Mucosa of descending colon (tissue), 3 donors: Measurements from ENCODE around the gene TCF7L2. TPM values are rescaled to one million over a fixed set of nuclear protein-coding genes. Genes with fewer than 3 reads are reported as not detected.

Source experiments
- ATAC-seq: fragments of 200-7000 bp; cut with Tn5 transposase; one replicate; pipeline ENCODE4 v1.9.1; 2020; ENCODE audit warnings: mild to moderate bottlenecking, moderate library complexity
- DNase-seq, 3 donors: peaks; one replicate each; pipeline ENCODE4 v3.0.0-alpha.2; 2020
- H3K36me3 ChIP-seq: fragments of 200-600 bp; one replicate; pipeline ENCODE4 v1.8.0; 2021; ENCODE audit warnings: low read depth, mild to moderate bottlenecking
- H3K4me1 ChIP-seq: fragments of 200-600 bp; one replicate; pipeline ENCODE4 v1.8.0; 2021; ENCODE audit warnings: low read depth, mild to moderate bottlenecking
- H3K4me3 ChIP-seq: fragments of 200-600 bp; one replicate; pipeline ENCODE4 v1.8.0; 2021; ENCODE audit warnings: mild to moderate bottlenecking
- H3K9me3 ChIP-seq: fragments of 200-600 bp; one replicate; pipeline ENCODE4 v1.8.0; 2021; ENCODE audit warnings: mild to moderate bottlenecking
- intact Hi-C, 2 donors: fragments of 100-400 bp; cut with DNase I in 1 of 2; cut with micrococcal nuclease in 1 of 2; formaldehyde crosslinking; loops; one replicate each; pipeline versions ENCODE4 v1.11.0 to v1.11.1; 2022; cut with DNase I, micrococcal nuclease
- total RNA-seq, 3 donors: library from RNA; stranded (reverse); fragmentation: NEBNext Ultra II Directional in 2 of 3; extraction: Animal tissue kit (Norgen Biotek cat#: 25700) in 2 of 3; gene quantifications; one replicate each; pipeline versions ENCODE4 v1.2.1 to v1.2.4, GENCODE V29; 2021 to 2023
- TF ChIP-seq, protein P1 (sequence below): fragments of 200-600 bp; IDR thresholded peaks from one replicate; pipeline ENCODE4 v1.8.0; 2022; ENCODE audit warnings: antibody characterized with exemption, mild to moderate bottlenecking
- donor health status: DM: no; HTN: no; CAD: no; lungs with moderate emphysema.
- donor health status: DM: no; HTN: no; CAD: no.
- donor health status: DM: no; HTN: yes; CAD: no.

TCF7L2 gene
- total RNA-seq, 3 donors from 2014 or later, result 99.6 to 182 (median 102) TPM

DNA sequence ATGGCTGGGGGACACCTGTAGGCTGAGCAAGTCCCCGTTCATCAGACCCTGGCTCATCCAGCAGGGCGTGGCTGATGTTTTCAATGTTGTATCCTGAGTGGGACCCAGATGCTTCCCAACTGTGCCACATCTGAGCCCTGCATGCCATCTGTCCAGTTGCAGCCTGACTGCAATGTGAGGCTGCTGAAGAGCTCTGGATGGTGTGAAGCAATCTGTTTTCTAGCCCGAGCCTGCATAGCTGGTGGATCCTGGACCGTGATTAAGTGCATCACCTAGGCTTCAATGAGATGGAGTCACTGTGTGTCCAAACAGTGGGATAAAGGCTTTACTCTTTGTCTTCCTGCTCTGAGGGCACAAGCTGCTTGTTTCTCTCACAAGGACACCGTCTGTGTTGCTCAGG, 99.8 kb downstream of the TCF7L2 start:
- Histone ChIP-seq H3K36me3 (no peaks in the 10 kb centered on the region), H3K4me1 (no peaks in the 10 kb centered on the region), H3K4me3 (no peak overlapping the region), H3K9me3 (no peaks in the 10 kb centered on the region)
- intact Hi-C loops, result no loop called here
- TF ChIP-seq, protein P1, sequence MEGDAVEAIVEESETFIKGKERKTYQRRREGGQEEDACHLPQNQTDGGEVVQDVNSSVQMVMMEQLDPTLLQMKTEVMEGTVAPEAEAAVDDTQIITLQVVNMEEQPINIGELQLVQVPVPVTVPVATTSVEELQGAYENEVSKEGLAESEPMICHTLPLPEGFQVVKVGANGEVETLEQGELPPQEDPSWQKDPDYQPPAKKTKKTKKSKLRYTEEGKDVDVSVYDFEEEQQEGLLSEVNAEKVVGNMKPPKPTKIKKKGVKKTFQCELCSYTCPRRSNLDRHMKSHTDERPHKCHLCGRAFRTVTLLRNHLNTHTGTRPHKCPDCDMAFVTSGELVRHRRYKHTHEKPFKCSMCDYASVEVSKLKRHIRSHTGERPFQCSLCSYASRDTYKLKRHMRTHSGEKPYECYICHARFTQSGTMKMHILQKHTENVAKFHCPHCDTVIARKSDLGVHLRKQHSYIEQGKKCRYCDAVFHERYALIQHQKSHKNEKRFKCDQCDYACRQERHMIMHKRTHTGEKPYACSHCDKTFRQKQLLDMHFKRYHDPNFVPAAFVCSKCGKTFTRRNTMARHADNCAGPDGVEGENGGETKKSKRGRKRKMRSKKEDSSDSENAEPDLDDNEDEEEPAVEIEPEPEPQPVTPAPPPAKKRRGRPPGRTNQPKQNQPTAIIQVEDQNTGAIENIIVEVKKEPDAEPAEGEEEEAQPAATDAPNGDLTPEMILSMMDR, result no peak
- no peak for DNase-seq
- no peak for ATAC-seq

DNA sequence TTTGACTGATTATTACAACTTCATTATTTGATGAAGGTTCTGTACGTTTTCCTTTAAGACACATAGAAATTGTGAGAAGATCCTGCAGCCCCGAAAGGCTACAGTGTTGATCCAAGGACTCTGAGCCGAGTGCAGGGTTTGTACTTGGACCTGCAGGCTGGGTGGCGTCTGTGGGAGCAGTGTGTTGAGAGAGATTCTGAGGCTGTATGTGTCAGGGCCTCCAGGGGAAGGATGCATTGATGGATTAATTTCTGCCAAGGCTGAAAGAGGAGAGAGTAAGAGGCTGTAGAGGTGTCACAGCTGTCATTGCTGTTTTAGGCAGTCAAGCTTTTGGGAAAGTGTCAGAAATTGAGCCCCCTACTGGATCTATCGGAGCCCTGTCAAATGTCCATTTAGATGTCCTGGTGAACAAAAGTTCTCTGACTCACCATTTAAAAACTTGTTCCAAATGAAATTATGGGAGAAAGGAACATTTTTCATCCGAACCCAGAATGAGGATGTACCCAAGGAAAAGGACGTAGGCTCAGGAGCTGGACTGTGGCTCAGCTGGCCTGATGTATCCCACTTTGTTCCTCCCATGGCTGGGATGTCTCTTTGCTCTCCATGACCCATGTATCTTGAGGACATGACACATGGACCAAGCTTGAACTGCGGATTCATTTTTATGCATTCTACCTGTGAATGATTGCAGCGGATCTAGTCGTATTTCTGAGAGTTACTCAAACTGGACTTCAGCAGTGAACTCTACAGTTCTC, 102.2 kb downstream of the TCF7L2 start:
- Histone ChIP-seq H3K36me3 (no peaks in the 10 kb centered on the region), H3K9me3 (no peaks in the 10 kb centered on the region), H3K4me3 (no peak overlapping the region), H3K4me1 (peaks cover 2% of the 10 kb centered on the region)
- DNase-seq (no peak), ATAC-seq (peak; percentile 10)
- TF ChIP-seq, protein P1, result no peak
- intact Hi-C loops, result no loop called here

GRCh38 chr10:113053091-113053490, 103.0 kb downstream of the TCF7L2 start:
- Histone ChIP-seq H3K36me3 (no peaks in the 10 kb centered on the region), H3K4me3 (no peak overlapping the region), H3K9me3 (no peaks in the 10 kb centered on the region), H3K4me1 (peaks cover 10% of the 10 kb centered on the region)
- ATAC-seq (peak; percentile 4), DNase-seq (no peak)
- TF ChIP-seq, protein P1, result no peak
- intact Hi-C loops, result no loop called here

- TF ChIP-seq, protein P1, result no peak
- Histone ChIP-seq H3K9me3 (no peaks in the 10 kb centered on the region), H3K4me1 (peaks cover 15% of the 10 kb centered on the region), H3K36me3 (no peaks in the 10 kb centered on the region), H3K4me3 (no peak overlapping the region)
- DNase-seq (no peak), ATAC-seq (no peak)
- intact Hi-C loops, result no loop called here
Observed at GRCh38 chr10:113053881-113054280, 103.8 kb downstream of the TCF7L2 start.

DNA sequence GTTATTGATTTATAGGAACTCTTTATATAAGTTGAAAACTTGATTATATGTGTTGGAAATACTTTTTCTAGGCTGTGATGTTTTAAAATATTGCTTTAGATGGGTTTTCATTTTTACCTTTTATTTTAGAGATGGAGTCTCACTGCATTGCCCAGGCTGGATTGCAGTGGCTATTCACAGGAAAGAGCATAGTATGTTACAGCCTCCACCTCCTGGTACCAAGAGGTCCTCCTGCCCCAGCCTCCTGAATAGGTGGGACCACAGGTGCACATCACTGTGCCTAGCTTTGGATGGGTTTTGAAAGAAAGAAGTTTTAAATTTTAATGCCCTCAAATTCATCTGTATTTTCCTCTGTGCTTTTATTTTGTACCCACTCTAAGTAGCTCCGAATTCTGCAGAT, 105.4 kb downstream of the TCF7L2 start:
- TF ChIP-seq, protein P1, result no peak
- Histone ChIP-seq H3K4me3 (no peak overlapping the region), H3K9me3 (no peaks in the 10 kb centered on the region), H3K36me3 (no peaks in the 10 kb centered on the region), H3K4me1 (peaks cover 27% of the 10 kb centered on the region)
- intact Hi-C loops, result no loop called here
- no peak for ATAC-seq
- DNase-seq, result no peak
